ENCODE data around the gene CPVL.

GRCh38 chr7:28983396-28984190 is 162.7 kb downstream of the CPVL start:
- TF ChIP-seq CTCF (IDR thresholded peaks at IDR 0.05) (no peak), POLR2A (IDR thresholded peaks at IDR 0.05) (no peak)

All from heart left ventricle (tissue), 13 donors.